ENCODE results near the gene ARHGEF7. TPM values are rescaled to one million over a fixed set of nuclear protein-coding genes. Genes with fewer than 3 reads are reported as not detected.

ARHGEF7 gene
- total RNA-seq, 2 experiments from 2014 or later: 46.5 to 46.7 TPM

- Mint-ChIP-seq H3K9me3 (no peaks in the 10 kb centered on the region), H3K4me1 (peaks cover 5% of the 10 kb centered on the region), H3K27ac (no peak overlapping the region), H3K4me3 (no peak overlapping the region), H3K36me3 (no peaks in the 10 kb centered on the region), H3K27me3 (peaks cover 30% of the 10 kb centered on the region)
- DNase-seq: no peak
These were observed 4.9 kb downstream of the ARHGEF7 start for GRCh38 chr13:111119966-111120365.

DNA sequence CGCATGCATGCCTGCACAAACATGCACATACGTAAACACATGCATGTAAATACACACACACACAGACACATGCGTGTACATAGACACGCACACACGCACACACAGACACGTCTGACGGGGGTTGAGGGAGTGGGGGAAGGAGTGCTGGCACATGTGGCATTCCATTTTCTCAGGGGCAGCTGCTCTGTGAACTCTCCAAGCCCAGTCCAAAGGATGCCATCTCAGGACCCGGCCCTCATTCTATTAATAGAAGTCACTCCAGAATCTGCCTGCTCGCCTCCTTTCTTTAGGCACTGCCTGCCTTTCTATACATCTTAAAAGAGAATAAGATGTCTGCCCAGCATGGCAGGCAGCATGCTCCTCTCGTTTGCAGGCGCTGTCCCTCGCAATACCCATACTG is 5.3 kb downstream of the ARHGEF7 start:
- peaks cover 5% of the 10 kb centered on the region for H3K4me1 Mint-ChIP-seq
- no peak overlapping the region for H3K27ac Mint-ChIP-seq
- H3K36me3 Mint-ChIP-seq: no peaks in the 10 kb centered on the region
- H3K27me3 Mint-ChIP-seq: peaks cover 35% of the 10 kb centered on the region
- H3K9me3 Mint-ChIP-seq: no peaks in the 10 kb centered on the region
- no peak overlapping the region for H3K4me3 Mint-ChIP-seq
- DNase-seq: no peak

DNA sequence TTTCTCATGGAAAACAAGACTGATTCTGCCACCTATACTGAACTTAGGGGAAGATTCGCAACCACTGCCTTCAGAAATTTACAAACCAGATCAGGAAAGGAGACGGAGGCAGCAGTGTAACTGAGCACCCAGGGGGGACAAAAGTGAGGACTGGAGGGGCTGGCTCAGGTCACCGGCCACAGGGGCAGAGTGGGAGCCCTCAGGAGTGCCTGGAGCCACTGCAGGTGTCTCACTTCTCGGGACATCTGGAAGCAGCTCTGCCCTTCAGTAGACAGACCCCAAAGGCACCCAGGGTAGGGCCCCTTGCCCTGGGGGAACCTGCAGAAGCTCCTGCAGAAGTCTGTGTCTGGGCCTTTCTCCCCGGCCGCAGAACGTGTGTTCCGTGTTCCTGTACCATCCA is 5.8 kb downstream of the ARHGEF7 start:
- Mint-ChIP-seq H3K4me1 (peaks cover 4% of the 10 kb centered on the region), H3K27ac (no peak overlapping the region), H3K4me3 (no peak overlapping the region), H3K36me3 (no peaks in the 10 kb centered on the region), H3K27me3 (peaks cover 34% of the 10 kb centered on the region), H3K9me3 (no peaks in the 10 kb centered on the region)
- no peak for DNase-seq

DNA sequence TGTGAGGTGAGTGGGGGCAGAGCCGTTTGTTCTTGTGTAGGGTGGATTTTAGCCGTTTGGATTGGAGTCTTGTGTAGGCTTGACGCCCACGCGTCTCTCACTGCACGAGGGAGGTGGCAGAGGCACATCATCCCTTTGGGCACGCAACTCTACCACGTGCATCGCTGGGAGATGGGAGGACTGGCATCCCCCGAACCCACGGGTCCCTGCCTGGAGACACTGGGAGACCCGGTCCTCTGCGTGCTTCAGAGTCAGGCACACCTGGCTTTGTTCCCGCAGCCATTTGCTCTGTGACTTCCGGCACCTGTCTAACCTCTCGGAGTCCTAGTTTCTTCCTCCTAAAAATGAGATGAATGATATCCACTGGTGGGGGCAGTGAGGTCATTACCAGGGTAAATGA is 6.4 kb downstream of the ARHGEF7 start:
- Mint-ChIP-seq H3K27ac (no peak overlapping the region), H3K4me3 (no peak overlapping the region), H3K27me3 (peaks cover 28% of the 10 kb centered on the region), H3K4me1 (no peaks in the 10 kb centered on the region), H3K9me3 (no peaks in the 10 kb centered on the region), H3K36me3 (no peaks in the 10 kb centered on the region)
- DNase-seq: no peak

- no peaks in the 10 kb centered on the region for H3K9me3 Mint-ChIP-seq
- H3K4me1 Mint-ChIP-seq: no peaks in the 10 kb centered on the region
- H3K27me3 Mint-ChIP-seq: peaks cover 23% of the 10 kb centered on the region
- no peak overlapping the region for H3K4me3 Mint-ChIP-seq
- no peak overlapping the region for H3K27ac Mint-ChIP-seq
- H3K36me3 Mint-ChIP-seq: no peaks in the 10 kb centered on the region
- no peak for DNase-seq
These were observed 6.9 kb downstream of the ARHGEF7 start for GRCh38 chr13:111122056-111122455.

GRCh38 chr13:111122631-111123030 is 7.5 kb downstream of the ARHGEF7 start:
- Mint-ChIP-seq H3K9me3 (no peaks in the 10 kb centered on the region), H3K4me3 (no peak overlapping the region), H3K27ac (no peak overlapping the region), H3K27me3 (peaks cover 18% of the 10 kb centered on the region), H3K4me1 (no peaks in the 10 kb centered on the region), H3K36me3 (no peaks in the 10 kb centered on the region)
- DNase-seq: no peak

GRCh38 chr13:111123221-111123620 is 8.1 kb downstream of the ARHGEF7 start:
- Mint-ChIP-seq H3K27me3 (peaks cover 12% of the 10 kb centered on the region), H3K36me3 (no peaks in the 10 kb centered on the region), H3K4me3 (no peak overlapping the region), H3K9me3 (no peaks in the 10 kb centered on the region), H3K4me1 (no peaks in the 10 kb centered on the region), H3K27ac (no peak overlapping the region)
- DNase-seq: no peak

GRCh38 chr13:111123649-111124048 is 8.5 kb downstream of the ARHGEF7 start:
- Mint-ChIP-seq H3K36me3 (no peaks in the 10 kb centered on the region), H3K27ac (no peak overlapping the region), H3K27me3 (peaks cover 9% of the 10 kb centered on the region), H3K4me3 (no peak overlapping the region), H3K9me3 (no peaks in the 10 kb centered on the region), H3K4me1 (no peaks in the 10 kb centered on the region)
- DNase-seq: no peak

DNA sequence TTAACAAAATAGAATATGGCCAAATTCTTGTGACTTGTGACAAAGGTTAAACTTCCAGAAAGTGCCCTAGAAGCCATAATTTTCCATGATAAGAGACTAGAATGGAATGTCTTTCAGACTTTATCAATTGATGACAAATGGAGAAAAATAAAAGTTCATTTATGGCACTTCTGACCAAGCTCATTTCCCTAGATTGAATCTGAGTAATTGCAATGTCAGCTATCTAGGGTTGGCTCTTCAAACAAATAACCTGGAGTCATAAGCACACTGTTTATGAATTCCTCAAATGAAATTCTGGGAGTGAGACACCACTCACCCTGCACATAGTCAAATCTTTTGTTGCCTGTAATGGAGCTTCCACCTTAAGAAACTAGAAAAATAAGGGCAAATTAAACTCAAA is 11.4 kb downstream of the ARHGEF7 start:
- no peak for DNase-seq
- Mint-ChIP-seq H3K4me1 (no peaks in the 10 kb centered on the region), H3K36me3 (no peaks in the 10 kb centered on the region), H3K9me3 (no peaks in the 10 kb centered on the region), H3K27ac (no peak overlapping the region), H3K27me3 (peaks cover 9% of the 10 kb centered on the region), H3K4me3 (no peak overlapping the region)

DNA sequence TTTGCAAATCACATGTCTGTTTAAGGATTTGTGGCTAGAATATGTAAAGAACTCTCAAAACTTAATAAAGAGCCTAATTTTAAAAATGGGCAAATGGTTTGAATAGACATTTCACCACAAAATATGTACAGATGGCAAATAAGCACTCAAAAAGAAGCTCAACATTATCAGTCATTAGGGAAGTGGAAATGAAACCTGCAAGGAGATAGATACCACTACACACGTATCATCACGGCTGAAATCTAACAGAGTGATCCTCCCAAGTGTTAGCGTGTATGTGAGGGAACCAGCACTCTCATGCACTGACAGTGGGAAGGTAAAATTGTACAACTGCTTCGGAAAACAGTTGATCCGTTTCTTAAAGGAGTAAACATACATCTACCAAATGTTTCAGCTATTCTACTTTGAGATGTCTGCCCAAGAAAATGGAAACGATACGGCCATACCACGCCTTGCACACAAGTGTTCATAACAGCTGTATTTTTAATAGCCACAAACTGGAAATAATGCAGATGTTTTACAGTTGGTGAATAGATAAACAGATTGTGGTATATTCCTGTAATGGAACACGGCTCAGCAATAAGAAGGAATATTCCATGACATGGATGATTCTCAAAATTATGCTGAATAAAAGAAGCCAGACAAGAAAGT is 14.5 kb downstream of the ARHGEF7 start:
- Mint-ChIP-seq H3K4me3 (no peak overlapping the region), H3K27ac (no peak overlapping the region), H3K9me3 (no peaks in the 10 kb centered on the region), H3K27me3 (peaks cover 5% of the 10 kb centered on the region), H3K4me1 (no peaks in the 10 kb centered on the region), H3K36me3 (no peaks in the 10 kb centered on the region)
- no peak for DNase-seq

DNA sequence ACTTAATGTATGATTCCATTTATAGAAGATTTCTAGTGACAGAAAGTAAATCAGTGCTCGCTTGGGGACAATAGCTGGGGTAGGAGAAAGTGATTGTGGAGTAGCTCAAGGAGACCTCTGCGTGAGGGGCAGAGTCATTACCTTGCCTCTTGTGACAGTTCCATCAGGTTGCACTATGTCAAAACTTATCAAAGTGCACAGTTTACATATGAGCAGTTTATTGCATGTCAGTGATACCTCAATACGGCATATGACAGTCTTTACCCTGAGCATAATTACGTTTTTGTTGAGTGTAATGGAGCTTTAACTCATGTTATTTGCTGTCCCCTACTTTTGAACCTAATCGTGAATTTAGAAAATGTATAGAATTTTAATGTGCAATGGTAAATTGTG is 15.0 kb downstream of the ARHGEF7 start:
- no peaks in the 10 kb centered on the region for H3K36me3 Mint-ChIP-seq
- H3K9me3 Mint-ChIP-seq: no peaks in the 10 kb centered on the region
- no peak for DNase-seq
- peaks cover 4% of the 10 kb centered on the region for H3K27me3 Mint-ChIP-seq
- H3K27ac Mint-ChIP-seq: no peak overlapping the region
- no peaks in the 10 kb centered on the region for H3K4me1 Mint-ChIP-seq
- no peak overlapping the region for H3K4me3 Mint-ChIP-seq

- H3K27me3 Mint-ChIP-seq: no peaks in the 10 kb centered on the region
These were observed 15.9 kb downstream of the ARHGEF7 start for GRCh38 chr13:111131048-111131447.

DNA sequence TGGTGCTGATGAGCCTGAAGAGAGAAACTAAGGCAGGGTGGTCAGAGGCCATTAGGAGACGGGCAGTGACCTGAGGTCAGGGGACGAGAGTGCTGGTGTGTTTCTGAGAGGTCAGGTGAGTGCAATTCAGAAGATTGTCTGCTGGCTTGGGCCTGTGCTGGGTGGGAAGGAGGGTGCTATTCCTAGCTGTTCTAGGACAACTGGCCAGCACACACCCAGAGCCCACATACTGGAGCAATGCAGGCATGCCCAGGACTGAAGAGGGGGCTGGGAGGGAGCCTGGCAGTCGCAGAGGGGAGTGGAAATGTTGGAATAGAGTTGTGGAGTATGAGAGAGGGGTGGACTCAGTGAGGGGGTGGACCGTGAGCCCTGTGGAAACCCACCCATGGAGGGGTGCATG is 16.5 kb downstream of the ARHGEF7 start:
- peaks cover 1% of the 10 kb centered on the region for H3K27me3 Mint-ChIP-seq
- no peaks in the 10 kb centered on the region for H3K9me3 Mint-ChIP-seq
- no peak overlapping the region for H3K4me3 Mint-ChIP-seq
- no peak for DNase-seq
- H3K4me1 Mint-ChIP-seq: no peaks in the 10 kb centered on the region
- H3K27ac Mint-ChIP-seq: no peak overlapping the region
- H3K36me3 Mint-ChIP-seq: no peaks in the 10 kb centered on the region

More at GRCh38 chr13:111131048-111131447, 15.9 kb downstream of the ARHGEF7 start:
- Mint-ChIP-seq H3K27ac (no peak overlapping the region), H3K9me3 (no peaks in the 10 kb centered on the region), H3K4me1 (no peaks in the 10 kb centered on the region), H3K36me3 (no peaks in the 10 kb centered on the region), H3K4me3 (no peak overlapping the region)
- no peak for DNase-seq

- Mint-ChIP-seq H3K9me3 (no peaks in the 10 kb centered on the region), H3K36me3 (no peaks in the 10 kb centered on the region), H3K4me1 (no peaks in the 10 kb centered on the region), H3K27me3 (peaks cover 11% of the 10 kb centered on the region), H3K27ac (no peak overlapping the region), H3K4me3 (no peak overlapping the region)
- DNase-seq: no peak
These were observed 17.8 kb downstream of the ARHGEF7 start for GRCh38 chr13:111132948-111133347.

GRCh38 chr13:111139452-111139851 is 24.3 kb downstream of the ARHGEF7 start:
- no peaks in the 10 kb centered on the region for H3K36me3 Mint-ChIP-seq
- no peaks in the 10 kb centered on the region for H3K9me3 Mint-ChIP-seq
- no peaks in the 10 kb centered on the region for H3K4me1 Mint-ChIP-seq
- H3K4me3 Mint-ChIP-seq: no peak overlapping the region
- peaks cover 20% of the 10 kb centered on the region for H3K27me3 Mint-ChIP-seq
- H3K27ac Mint-ChIP-seq: no peak overlapping the region
- DNase-seq: no peak

GRCh38 chr13:111139873-111140561 is 24.9 kb downstream of the ARHGEF7 start:
- DNase-seq: no peak
- H3K4me3 Mint-ChIP-seq: no peak overlapping the region
- H3K4me1 Mint-ChIP-seq: no peaks in the 10 kb centered on the region
- no peaks in the 10 kb centered on the region for H3K36me3 Mint-ChIP-seq
- no peak overlapping the region for H3K27ac Mint-ChIP-seq
- peaks cover 20% of the 10 kb centered on the region for H3K27me3 Mint-ChIP-seq
- H3K9me3 Mint-ChIP-seq: no peaks in the 10 kb centered on the region
